Karpas-422 (cell line): ENCODE measurements around the gene HIVEP3. TPM values are rescaled to one million over a fixed set of nuclear protein-coding genes. Genes with fewer than 3 reads are reported as not detected.

Experiments
- DNase-seq: peaks from one replicate; pipeline ENCODE4 v3.0.0-alpha.2; 2015
- H2AFZ ChIP-seq: fragments of 200-600 bp; sonication (generic); 2 replicates; pipeline ENCODE4 v1.6.1; 2014; ENCODE audit warnings: antibody characterized with exemption, low read length, mixed read lengths
- H3K27ac ChIP-seq: fragments of 200-600 bp; sonication (generic); 2 replicates; pipeline ENCODE4 v1.5.1; 2014; ENCODE audit warnings: mild to moderate bottlenecking, low read length, moderate library complexity
- H3K27me3 ChIP-seq: fragments of 200-600 bp; sonication (generic); 2 replicates; pipeline ENCODE4 v1.6.1; 2014; ENCODE audit warnings: low read length, mixed read lengths
- H3K36me3 ChIP-seq: fragments of 200-600 bp; sonication (generic); 2 replicates; pipeline ENCODE4 v1.6.1; 2014; ENCODE audit warnings: low read length, mixed read lengths; ENCODE audit not compliant: insufficient read depth
- H3K4me1 ChIP-seq: fragments of 200-600 bp; sonication (generic); 2 replicates; pipeline ENCODE4 v1.6.1; 2014; ENCODE audit warnings: mild to moderate bottlenecking, low read length, mixed read lengths
- H3K4me2 ChIP-seq: fragments of 200-600 bp; sonication (generic); 2 replicates; pipeline ENCODE4 v1.6.1; 2014; ENCODE audit warnings: low read length, low read depth, mild to moderate bottlenecking; ENCODE audit not compliant: poor library complexity, severe bottlenecking
- H3K4me3 ChIP-seq: fragments of 200-600 bp; sonication (generic); 2 replicates; pipeline ENCODE4 v1.5.1; 2014; ENCODE audit warnings: mild to moderate bottlenecking, antibody characterized with exemption, low read length, mixed read lengths
- H3K79me2 ChIP-seq: fragments of 200-600 bp; sonication (generic); 2 replicates; pipeline ENCODE4 v1.6.1; 2014; ENCODE audit warnings: mild to moderate bottlenecking, low read length, mixed read lengths
- H3K9ac ChIP-seq: fragments of 200-600 bp; sonication (generic); 2 replicates; pipeline ENCODE4 v1.6.0; 2014; ENCODE audit warnings: low read length
- H3K9me2 ChIP-seq: fragments of 200-600 bp; sonication (generic), shearing (Covaris generic); replicated peaks from 2 replicates; pipeline ENCODE4 v1.6.0; 2014; ENCODE audit warnings: mild to moderate bottlenecking, low read length, moderate library complexity; ENCODE audit not compliant: insufficient read depth
- H3K9me3 ChIP-seq: fragments of 300-700, 200-600 bp; sonication (generic); 2 replicates; pipeline ENCODE4 v1.6.1; 2014; ENCODE audit warnings: low read length, mixed read lengths
- H4K20me1 ChIP-seq: fragments of 200-600 bp; sonication (generic); 2 replicates; pipeline ENCODE4 v1.6.1; 2014; ENCODE audit warnings: mild to moderate bottlenecking, antibody characterized with exemption, low read length, low read depth; ENCODE audit not compliant: insufficient read depth
- total RNA-seq: library from RNA; depleted of rRNA; stranded (reverse); fragments of >200 nt; shearing (Covaris generic); gene quantifications from 2 replicates; pipeline ENCODE4 v1.2.3, GENCODE V29; 2014; ENCODE audit warnings: low replicate concordance

HIVEP3 gene
- total RNA-seq, 1 experiment from 2014 or later = 1.3 TPM

GRCh38 chr1:41851589-41851988, 67.1 kb downstream of the HIVEP3 start:
- peaks cover 9% of the 10 kb centered on the region for H3K4me1 ChIP-seq
- H3K36me3 ChIP-seq = no peaks in the 10 kb centered on the region
- H2AFZ ChIP-seq = no peak overlapping the region
- peak overlapping the region; percentile 22 for H3K4me2 ChIP-seq
- H3K27me3 ChIP-seq = no peaks in the 10 kb centered on the region; the same call in 1 of the 2 replicates
- no peaks in the 10 kb centered on the region for H3K9me2 ChIP-seq
- no peaks in the 10 kb centered on the region for H3K79me2 ChIP-seq
- peak; percentile 79 for DNase-seq
- H4K20me1 ChIP-seq = no peaks in the 10 kb centered on the region
- H3K4me3 ChIP-seq = no peak overlapping the region
- no peak overlapping the region for H3K9ac ChIP-seq
- H3K27ac ChIP-seq = no peak overlapping the region
- H3K9me3 ChIP-seq = no peaks in the 10 kb centered on the region

DNA sequence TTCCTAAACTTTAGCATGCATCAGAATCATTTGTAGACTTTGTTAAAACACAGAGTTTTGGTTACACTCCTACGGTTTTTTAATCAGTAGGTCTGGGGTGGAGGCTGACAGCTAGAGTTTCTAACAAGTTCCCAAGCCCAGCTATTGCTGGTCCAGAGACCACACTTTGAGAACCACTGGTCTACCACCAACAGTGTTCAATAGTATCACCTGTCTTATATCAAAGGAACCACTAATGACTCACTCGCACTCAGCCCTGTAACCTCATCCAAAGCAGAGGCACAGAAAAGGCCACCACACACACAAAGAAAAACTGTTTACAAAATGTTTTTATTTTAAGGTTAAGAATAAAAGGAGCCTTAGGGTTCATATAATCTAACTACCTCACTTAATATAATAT, 68.7 kb downstream of the HIVEP3 start:
- no peaks in the 10 kb centered on the region for H4K20me1 ChIP-seq
- H3K9me2 ChIP-seq = no peaks in the 10 kb centered on the region
- H3K36me3 ChIP-seq = no peaks in the 10 kb centered on the region
- H3K4me1 ChIP-seq = peaks cover 9% of the 10 kb centered on the region
- H3K9ac ChIP-seq = no peak overlapping the region
- H3K27me3 ChIP-seq = no peaks in the 10 kb centered on the region; the same call in 1 of the 2 replicates
- no peak overlapping the region for H3K4me3 ChIP-seq
- no peak overlapping the region for H3K4me2 ChIP-seq
- H3K79me2 ChIP-seq = no peaks in the 10 kb centered on the region
- DNase-seq = no peak
- no peaks in the 10 kb centered on the region for H3K9me3 ChIP-seq
- no peak overlapping the region for H3K27ac ChIP-seq
- no peak overlapping the region for H2AFZ ChIP-seq

DNA sequence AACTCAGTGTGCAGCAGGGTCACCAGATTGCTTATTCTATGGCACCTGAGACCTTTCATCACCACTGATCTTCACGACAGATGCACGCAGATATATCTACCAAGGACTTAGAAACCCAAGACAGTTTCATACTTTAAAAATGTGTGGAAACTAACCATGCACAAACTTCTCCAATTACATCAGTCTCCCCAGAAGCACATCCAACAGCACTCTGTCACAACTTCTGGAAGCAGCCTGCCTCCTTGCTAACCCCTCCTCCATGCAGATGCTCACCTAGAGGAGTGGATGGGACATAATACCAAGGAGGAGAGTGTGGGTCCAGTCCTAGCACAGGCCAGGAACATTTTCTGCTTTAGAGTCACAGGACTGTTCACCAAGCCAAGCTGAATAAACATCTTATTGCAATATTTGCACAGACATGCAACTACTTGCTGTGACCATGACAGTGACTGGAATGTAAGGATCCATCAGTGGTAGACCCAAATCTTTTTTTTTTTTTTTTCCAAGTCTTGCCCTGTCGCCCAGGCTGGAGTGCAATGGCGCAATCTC, 69.4 kb downstream of the HIVEP3 start:
- Histone ChIP-seq H3K4me3 (no peak overlapping the region), H2AFZ (no peak overlapping the region), H3K27me3 (no peaks in the 10 kb centered on the region; the same call in 1 of the 2 replicates), H4K20me1 (no peaks in the 10 kb centered on the region), H3K9ac (no peak overlapping the region), H3K4me2 (no peak overlapping the region), H3K79me2 (no peaks in the 10 kb centered on the region), H3K9me2 (no peaks in the 10 kb centered on the region), H3K27ac (no peak overlapping the region), H3K4me1 (peaks cover 9% of the 10 kb centered on the region), H3K36me3 (no peaks in the 10 kb centered on the region), H3K9me3 (no peaks in the 10 kb centered on the region)
- no peak for DNase-seq

DNA sequence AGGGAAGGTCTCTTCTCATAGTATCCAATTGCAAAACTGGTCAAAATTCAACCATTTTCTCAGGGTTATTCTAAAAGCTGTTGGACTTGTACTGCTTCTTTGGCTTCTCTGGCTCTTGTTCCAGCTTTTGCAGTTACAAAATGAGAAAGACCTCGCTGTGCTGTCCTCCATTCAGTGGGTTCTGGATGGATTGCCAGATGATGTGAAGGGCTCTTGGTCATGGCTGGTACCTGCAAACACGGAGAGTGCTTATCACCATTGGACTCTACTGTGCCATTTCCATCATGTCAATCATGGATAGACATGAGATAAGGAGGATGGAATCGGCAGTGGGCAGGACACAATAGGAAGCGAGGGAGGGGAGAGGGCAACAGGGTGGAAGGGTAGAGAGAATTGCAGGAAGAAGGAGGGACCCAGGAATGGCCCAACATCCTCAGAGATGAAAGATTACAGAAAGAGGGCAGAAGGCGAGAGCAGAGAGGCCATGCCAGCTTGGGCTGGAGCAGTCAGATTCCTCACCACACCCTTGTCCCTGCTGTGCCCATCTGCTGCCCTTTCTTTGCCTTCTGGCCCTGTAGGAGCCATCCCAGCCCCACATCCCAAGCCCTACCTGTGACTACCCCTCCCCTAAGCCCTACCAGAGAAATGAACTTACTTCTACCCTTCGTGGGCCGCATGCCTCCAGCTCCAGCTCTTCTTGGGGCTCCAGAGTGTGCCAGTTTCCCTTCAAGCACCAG, 70.3 kb downstream of the HIVEP3 start:
- no peaks in the 10 kb centered on the region for H3K36me3 ChIP-seq
- H3K4me3 ChIP-seq = no peak overlapping the region
- no peaks in the 10 kb centered on the region for H3K9me3 ChIP-seq
- no peaks in the 10 kb centered on the region for H3K9me2 ChIP-seq
- no peak overlapping the region for H3K9ac ChIP-seq
- DNase-seq = no peak
- H3K4me1 ChIP-seq = peaks cover 9% of the 10 kb centered on the region
- no peaks in the 10 kb centered on the region for H4K20me1 ChIP-seq
- H2AFZ ChIP-seq = no peak overlapping the region
- H3K4me2 ChIP-seq = no peak overlapping the region
- H3K79me2 ChIP-seq = no peaks in the 10 kb centered on the region
- H3K27ac ChIP-seq = no peak overlapping the region
- H3K27me3 ChIP-seq = no peaks in the 10 kb centered on the region; the same call in 1 of the 2 replicates

DNA sequence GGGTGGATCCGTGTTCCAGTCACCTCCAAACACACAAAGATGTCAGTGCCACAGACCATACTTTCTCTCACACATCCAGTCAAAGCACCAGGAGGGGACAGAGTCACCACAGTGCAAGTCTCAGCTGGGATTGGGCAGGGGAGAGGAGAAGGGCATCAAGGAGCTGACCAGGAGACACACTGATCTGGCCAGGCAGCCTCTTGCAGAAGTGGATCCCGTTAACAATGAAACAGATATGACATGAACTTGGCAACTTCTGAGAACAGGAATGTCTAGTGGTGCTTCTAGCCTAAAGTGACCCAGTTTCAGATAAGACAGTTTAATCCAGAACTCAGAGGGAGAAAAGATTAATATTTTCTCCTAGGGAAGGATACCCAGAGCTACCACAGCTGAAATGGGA, 71.0 kb downstream of the HIVEP3 start:
- DNase-seq = no peak
- Histone ChIP-seq H3K27ac (no peak overlapping the region), H3K4me2 (no peak overlapping the region), H2AFZ (no peak overlapping the region), H3K27me3 (no peaks in the 10 kb centered on the region; the same call in 1 of the 2 replicates), H3K79me2 (no peaks in the 10 kb centered on the region), H3K4me3 (no peak overlapping the region), H3K9me2 (no peaks in the 10 kb centered on the region), H4K20me1 (no peaks in the 10 kb centered on the region), H3K9ac (no peak overlapping the region), H3K36me3 (no peaks in the 10 kb centered on the region), H3K9me3 (no peaks in the 10 kb centered on the region), H3K4me1 (peaks cover 10% of the 10 kb centered on the region)

- H3K9me2 ChIP-seq = no peaks in the 10 kb centered on the region
- no peak overlapping the region for H3K9ac ChIP-seq
- no peaks in the 10 kb centered on the region for H4K20me1 ChIP-seq
- no peaks in the 10 kb centered on the region for H3K9me3 ChIP-seq
- H3K4me2 ChIP-seq = no peak overlapping the region
- no peak overlapping the region for H3K27ac ChIP-seq
- H3K4me1 ChIP-seq = peaks cover 14% of the 10 kb centered on the region
- no peaks in the 10 kb centered on the region for H3K79me2 ChIP-seq
- no peak overlapping the region for H3K4me3 ChIP-seq
- H3K36me3 ChIP-seq = no peaks in the 10 kb centered on the region
- no peak overlapping the region for H2AFZ ChIP-seq
- H3K27me3 ChIP-seq = no peaks in the 10 kb centered on the region; the same call in 1 of the 2 replicates
- DNase-seq = no peak
These were observed 71.9 kb downstream of the HIVEP3 start for GRCh38 chr1:41846625-41847405.

GRCh38 chr1:41844781-41845272, 73.9 kb downstream of the HIVEP3 start:
- Histone ChIP-seq H3K9me3 (no peaks in the 10 kb centered on the region), H4K20me1 (no peaks in the 10 kb centered on the region), H3K4me2 (no peak overlapping the region), H2AFZ (no peak overlapping the region), H3K9me2 (no peaks in the 10 kb centered on the region), H3K27me3 (no peaks in the 10 kb centered on the region; the same call in 1 of the 2 replicates), H3K36me3 (no peaks in the 10 kb centered on the region), H3K27ac (no peak overlapping the region), H3K4me1 (peaks cover 17% of the 10 kb centered on the region), H3K4me3 (no peak overlapping the region), H3K9ac (no peak overlapping the region), H3K79me2 (no peaks in the 10 kb centered on the region)
- no peak for DNase-seq

DNA sequence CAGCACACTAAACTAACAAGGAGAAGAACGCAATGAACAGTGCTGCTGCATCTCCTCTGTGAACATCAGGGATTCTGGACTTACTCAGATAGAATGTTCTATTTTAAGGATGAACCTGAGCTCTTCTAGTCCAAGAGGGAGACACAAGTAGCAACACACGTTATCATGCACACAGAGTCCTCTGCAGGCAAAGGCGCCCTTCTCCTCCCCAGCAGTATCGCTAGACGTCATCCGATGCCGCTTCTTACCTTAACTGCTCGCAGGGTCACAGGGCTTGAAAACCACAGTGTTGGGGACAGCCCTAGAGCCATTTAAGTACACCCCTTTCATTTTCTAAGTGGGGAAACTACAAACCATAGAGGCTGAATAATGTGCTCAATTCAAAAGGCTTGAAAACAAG, 74.5 kb downstream of the HIVEP3 start:
- no peaks in the 10 kb centered on the region for H3K36me3 ChIP-seq
- H3K9ac ChIP-seq = no peak overlapping the region
- no peak overlapping the region for H3K27ac ChIP-seq
- H3K4me2 ChIP-seq = no peak overlapping the region
- no peaks in the 10 kb centered on the region for H3K9me3 ChIP-seq
- no peaks in the 10 kb centered on the region for H3K79me2 ChIP-seq
- H2AFZ ChIP-seq = no peak overlapping the region
- no peaks in the 10 kb centered on the region; the same call in 1 of the 2 replicates for H3K27me3 ChIP-seq
- H3K9me2 ChIP-seq = no peaks in the 10 kb centered on the region
- H3K4me1 ChIP-seq = peaks cover 22% of the 10 kb centered on the region
- H3K4me3 ChIP-seq = no peak overlapping the region
- no peaks in the 10 kb centered on the region for H4K20me1 ChIP-seq
- DNase-seq = no peak
